GM21515 (cell line): Measurements from ENCODE around the gene ABHD8.
"Not testable (repeated sequence)": the region's sequence is repeated elsewhere in the genome, so short reads cannot be mapped to it uniquely, and the experiment has no call there.

ENCODE experiments used
- ATAC-seq: cut with Tn5 transposase; IDR thresholded peaks from one replicate; pipeline ENCODE4 v1.9.1; 2021; ENCODE audit not compliant: unreplicated experiment

The ABHD8 gene

GRCh38 chr19:17302391-17303166, 646 bp downstream of the ABHD8 start:
- ATAC-seq = no peak

- ATAC-seq = no peak
These were observed 2.1 kb downstream of the ABHD8 start for GRCh38 chr19:17300992-17301619.

- no peak for ATAC-seq
These were observed 6.2 kb downstream of the ABHD8 start for GRCh38 chr19:17296976-17297375.

- ATAC-seq = no peak
These were observed 7.0 kb downstream of the ABHD8 start for GRCh38 chr19:17296273-17296672.

GRCh38 chr19:17295551-17295950, 7.7 kb downstream of the ABHD8 start:
- not testable (repeated sequence) for ATAC-seq

GRCh38 chr19:17294051-17294891, 9.0 kb downstream of the ABHD8 start:
- ATAC-seq = no peak

GRCh38 chr19:17293605-17294004, 9.6 kb downstream of the ABHD8 start:
- no peak for ATAC-seq

- ATAC-seq = peak; percentile 71
These were observed 10.7 kb downstream of the ABHD8 start for GRCh38 chr19:17292301-17293074.

- no peak for ATAC-seq
These were observed 13.7 kb downstream of the ABHD8 start for GRCh38 chr19:17289489-17289888.

- no peak for ATAC-seq
These were observed 16.5 kb downstream of the ABHD8 start for GRCh38 chr19:17286752-17287151.

GRCh38 chr19:17286263-17286662, 17.0 kb downstream of the ABHD8 start:
- no peak for ATAC-seq

- ATAC-seq = no peak
These were observed 17.6 kb downstream of the ABHD8 start for GRCh38 chr19:17285415-17286135.

- ATAC-seq = no peak
These were observed 19.7 kb downstream of the ABHD8 start for GRCh38 chr19:17283504-17283996.

GRCh38 chr19:17282488-17283125, 20.6 kb downstream of the ABHD8 start:
- ATAC-seq = peak; percentile 56

- no peak for ATAC-seq
These were observed 21.6 kb downstream of the ABHD8 start, which contains the start of gene ANKLE1 for GRCh38 chr19:17281391-17282304. ANKLE1 (plus strand) TSS chr19:17281901; CDS start chr19:17281921, 20 bp downstream.

GRCh38 chr19:17279436-17279835, 23.8 kb downstream of the ABHD8 start:
- ATAC-seq = no peak

- no peak for ATAC-seq
These were observed 27.6 kb downstream of the ABHD8 start for GRCh38 chr19:17275441-17276175.

- not testable (repeated sequence) for ATAC-seq
These were observed 28.3 kb downstream of the ABHD8 start for GRCh38 chr19:17274892-17275291.
